IPS-18a (cell line): Measurements from ENCODE around the gene RARRES2.

Experiments used
- H3K27ac ChIP-seq: one replicate; pipeline ENCODE4 v1.5.1; 2013; ENCODE audit warnings: low read length
- H3K27me3 ChIP-seq: one replicate; pipeline ENCODE4 v1.6.1; 2013; ENCODE audit warnings: mild to moderate bottlenecking, low read length; ENCODE audit not compliant: control insufficient read depth, insufficient read depth
- H3K36me3 ChIP-seq: one replicate; pipeline ENCODE4 v1.6.1; 2013; ENCODE audit warnings: low read depth, low read length; ENCODE audit not compliant: control insufficient read depth
- H3K4me1 ChIP-seq: one replicate; pipeline ENCODE4 v1.6.1; 2013; ENCODE audit warnings: low read depth, low read length; ENCODE audit not compliant: control insufficient read depth
- H3K4me3 ChIP-seq: one replicate; pipeline ENCODE4 v1.5.1; 2013; ENCODE audit warnings: low read length
- H3K9ac ChIP-seq: one replicate; pipeline ENCODE4 v1.6.1; 2013; ENCODE audit warnings: mild to moderate bottlenecking, low read length, moderate library complexity
- H3K9me3 ChIP-seq: one replicate; pipeline ENCODE4 v1.6.1; 2013; ENCODE audit warnings: low read depth, low read length; ENCODE audit not compliant: control insufficient read depth

Gene RARRES2

DNA sequence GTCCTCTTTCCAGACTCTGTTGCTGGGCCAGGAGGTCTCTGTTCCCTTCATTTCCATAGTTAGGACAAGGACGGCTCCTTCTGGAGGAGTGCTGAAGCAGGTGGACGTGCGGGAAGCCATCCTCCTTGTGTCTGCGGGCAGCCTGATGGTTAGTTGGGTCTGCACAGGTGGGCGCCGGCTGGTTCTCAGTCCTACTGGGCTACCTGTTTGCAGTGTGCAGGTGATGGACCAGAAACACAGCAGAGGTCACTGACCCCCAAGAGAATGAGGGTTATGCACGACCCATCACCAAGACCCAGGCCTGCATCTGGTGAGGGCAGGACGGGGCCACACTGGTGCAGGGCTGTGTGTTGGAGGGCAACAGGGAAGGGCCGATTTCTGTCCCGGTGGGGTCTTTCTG lies 7.8 kb downstream of the RARRES2 start:
- H3K27ac ChIP-seq = no peak overlapping the region
- no peaks in the 10 kb centered on the region for H3K27me3 ChIP-seq
- peaks cover 28% of the 10 kb centered on the region for H3K4me1 ChIP-seq
- H3K9ac ChIP-seq = no peak overlapping the region
- H3K4me3 ChIP-seq = no peak overlapping the region
- peaks cover 12% of the 10 kb centered on the region for H3K36me3 ChIP-seq
- no peaks in the 10 kb centered on the region for H3K9me3 ChIP-seq

DNA sequence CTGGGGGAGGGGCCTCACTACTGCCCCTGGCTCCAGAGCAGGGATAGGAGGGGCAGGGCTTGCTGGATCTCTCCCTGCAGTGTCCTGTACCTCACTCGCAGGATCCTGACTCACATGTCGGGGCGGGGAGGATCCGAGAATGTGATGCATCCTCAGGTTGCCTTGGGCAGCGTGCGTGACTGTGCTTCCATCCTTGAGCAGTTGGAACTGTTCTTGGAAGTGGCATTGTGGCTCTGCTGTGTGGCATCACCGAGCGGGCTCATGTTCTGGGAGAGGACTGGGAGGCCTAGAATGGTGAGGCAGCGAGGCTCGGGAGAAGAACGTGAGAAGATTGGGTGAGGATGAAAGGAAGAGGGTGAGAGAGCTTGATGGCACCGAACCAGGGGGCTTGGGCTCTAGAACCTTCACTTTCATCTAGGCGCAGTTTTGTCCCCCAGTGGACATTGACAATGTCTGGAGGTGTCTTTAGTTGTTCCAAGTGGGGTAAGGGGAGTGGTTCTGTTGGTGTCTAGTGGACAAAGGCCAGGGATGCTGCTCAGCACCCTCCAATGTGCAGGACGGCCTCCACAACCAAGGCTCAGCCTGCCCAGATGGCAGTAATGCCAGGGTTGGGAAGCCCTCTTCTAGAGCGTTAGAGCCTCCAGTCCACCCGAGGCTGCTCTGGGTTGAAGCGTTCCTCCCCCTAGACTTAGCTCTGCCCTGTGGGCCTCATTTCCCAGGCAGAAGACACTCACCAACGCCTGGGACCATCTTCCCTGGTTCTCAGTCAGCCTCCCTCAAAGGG lies 8.4 kb downstream of the RARRES2 start:
- no peaks in the 10 kb centered on the region for H3K9me3 ChIP-seq
- H3K36me3 ChIP-seq = peaks cover 16% of the 10 kb centered on the region
- H3K9ac ChIP-seq = no peak overlapping the region
- no peak overlapping the region for H3K27ac ChIP-seq
- H3K4me1 ChIP-seq = peaks cover 32% of the 10 kb centered on the region
- H3K4me3 ChIP-seq = no peak overlapping the region
- H3K27me3 ChIP-seq = no peaks in the 10 kb centered on the region

DNA sequence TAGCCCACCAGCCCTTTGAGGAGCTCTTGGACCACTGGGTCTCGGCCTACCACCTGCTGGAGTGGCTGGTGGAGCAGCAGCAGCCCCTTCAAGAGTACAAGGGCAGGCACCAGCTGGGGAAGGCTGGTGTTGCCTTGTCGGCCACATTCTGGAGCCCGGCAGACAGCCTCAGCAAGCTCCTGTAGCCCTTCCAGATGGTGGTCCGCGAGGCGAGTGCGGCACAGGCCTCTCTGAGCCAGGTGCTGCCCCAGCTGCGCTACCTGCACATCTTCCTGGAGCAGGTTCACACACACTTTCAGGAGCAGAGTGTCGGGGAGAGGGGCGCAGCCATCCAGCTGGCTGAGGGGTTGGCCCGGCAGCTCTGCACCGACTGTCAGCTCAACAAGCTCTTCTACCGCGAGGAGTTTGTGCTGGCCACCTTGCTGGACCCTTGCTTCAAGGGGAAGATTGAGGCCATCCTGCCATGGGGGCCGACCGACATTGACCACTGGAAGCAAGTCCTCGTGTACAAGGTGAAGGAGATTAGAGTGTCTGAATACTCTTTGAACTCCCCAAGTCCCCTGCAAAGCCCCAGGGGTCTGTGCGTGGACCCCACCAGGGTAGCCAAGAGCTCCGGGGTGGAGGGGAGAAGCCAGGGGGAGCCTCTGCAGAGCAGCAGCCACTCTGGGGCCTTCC lies 11.1 kb downstream of the RARRES2 start:
- H3K9ac ChIP-seq = no peak overlapping the region
- H3K4me3 ChIP-seq = no peak overlapping the region
- peaks cover 34% of the 10 kb centered on the region for H3K36me3 ChIP-seq
- peaks cover 23% of the 10 kb centered on the region for H3K4me1 ChIP-seq
- no peaks in the 10 kb centered on the region for H3K27me3 ChIP-seq
- H3K9me3 ChIP-seq = no peaks in the 10 kb centered on the region
- H3K27ac ChIP-seq = no peak overlapping the region

DNA sequence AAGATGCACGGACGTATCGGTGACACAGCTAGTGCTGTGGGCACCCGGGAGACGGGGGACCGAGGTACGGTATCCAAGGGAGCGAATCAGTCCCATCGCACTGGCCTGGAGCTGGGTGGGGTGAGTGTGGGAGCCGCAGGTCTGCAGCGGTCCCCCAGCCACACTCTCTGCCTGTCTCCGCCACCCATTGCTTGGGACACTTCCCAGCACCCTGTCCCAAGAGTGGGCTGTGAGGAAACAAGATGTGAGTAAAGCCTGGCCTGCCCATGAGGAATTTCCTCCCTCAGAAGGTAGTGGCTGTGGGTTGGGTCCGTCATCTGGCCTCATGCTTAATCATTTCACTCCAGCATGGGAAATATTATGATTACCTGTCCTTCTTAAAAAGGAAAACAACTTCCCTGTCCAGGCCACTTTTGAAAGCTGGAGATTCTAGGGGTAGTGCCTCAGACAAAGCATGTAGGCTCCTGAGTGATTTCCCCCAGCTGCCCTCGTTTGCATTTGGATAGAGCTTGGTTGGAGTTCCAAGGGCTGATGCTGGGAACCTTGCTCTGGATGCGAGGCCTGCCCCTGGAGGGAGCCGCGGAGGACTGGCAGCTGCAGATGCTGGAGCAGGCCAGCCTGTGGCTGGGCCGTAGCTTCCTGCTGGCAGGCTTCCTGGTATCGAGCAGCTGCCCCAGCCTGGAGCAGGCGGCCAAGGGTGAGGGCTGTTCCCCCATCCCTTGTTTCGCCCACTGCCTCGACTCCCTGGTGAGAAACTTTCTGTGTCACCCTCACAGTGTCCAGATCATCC lies 11.9 kb downstream of the RARRES2 start:
- Histone ChIP-seq H3K4me1 (peaks cover 20% of the 10 kb centered on the region), H3K27ac (no peak overlapping the region), H3K9me3 (no peaks in the 10 kb centered on the region), H3K36me3 (peaks cover 35% of the 10 kb centered on the region), H3K9ac (peak overlapping the region; percentile 3), H3K27me3 (no peaks in the 10 kb centered on the region), H3K4me3 (no peak overlapping the region)

DNA sequence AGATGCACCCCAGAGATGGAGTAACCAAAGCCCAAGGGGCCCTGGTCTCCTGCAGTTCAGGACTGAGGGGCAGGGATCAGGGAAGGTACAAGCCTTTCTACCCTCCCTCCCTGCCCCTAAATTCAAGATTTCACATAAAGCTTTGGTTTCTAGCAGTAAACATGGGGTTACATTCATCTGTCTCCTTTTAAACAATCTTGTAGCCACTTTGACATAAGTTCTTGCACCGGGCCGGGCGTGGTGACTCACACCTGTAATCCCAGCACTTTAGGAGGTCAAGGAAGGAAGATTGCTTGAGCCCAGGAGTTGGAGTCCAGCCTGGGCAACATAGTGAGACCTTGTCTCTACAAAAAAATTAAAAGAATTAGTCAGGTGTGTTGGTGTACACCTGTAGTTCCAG lies 14.1 kb downstream of the RARRES2 start:
- no peak overlapping the region for H3K4me3 ChIP-seq
- no peak overlapping the region for H3K27ac ChIP-seq
- no peaks in the 10 kb centered on the region for H3K9me3 ChIP-seq
- H3K9ac ChIP-seq = no peak overlapping the region
- peaks cover 3% of the 10 kb centered on the region for H3K27me3 ChIP-seq
- H3K4me1 ChIP-seq = peaks cover 31% of the 10 kb centered on the region
- H3K36me3 ChIP-seq = peaks cover 35% of the 10 kb centered on the region

DNA sequence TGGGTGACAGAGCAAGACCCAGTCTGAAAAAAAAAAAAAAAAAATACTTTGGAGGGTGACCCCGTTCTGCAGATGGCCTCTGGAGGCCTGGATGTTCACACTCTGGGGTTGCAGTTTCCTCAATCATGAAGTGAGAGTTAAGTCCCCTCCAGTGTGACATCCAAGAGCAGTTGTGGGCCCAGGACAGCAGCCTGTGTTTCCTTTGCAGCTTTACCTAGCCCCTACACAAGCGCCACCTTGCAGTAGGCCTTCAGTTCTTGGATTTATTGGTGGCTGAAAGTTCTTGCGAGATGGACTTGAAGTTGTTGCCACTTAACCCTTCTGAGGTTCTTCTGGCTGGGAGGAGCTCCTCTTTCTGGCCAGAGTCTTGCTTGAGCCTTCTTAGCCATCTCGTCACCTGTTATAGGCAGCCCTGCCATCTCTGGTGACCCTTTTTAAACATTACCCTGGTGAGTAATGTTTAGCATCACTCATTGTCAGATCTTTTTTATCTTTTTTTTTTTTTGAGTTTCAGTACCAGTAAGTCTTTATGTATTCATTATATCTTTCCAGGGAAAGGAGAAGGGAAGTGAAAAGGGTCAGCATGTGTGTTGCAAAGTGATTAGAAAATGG lies 14.7 kb downstream of the RARRES2 start:
- H3K36me3 ChIP-seq = peaks cover 35% of the 10 kb centered on the region
- H3K4me1 ChIP-seq = peaks cover 33% of the 10 kb centered on the region
- H3K27me3 ChIP-seq = peaks cover 8% of the 10 kb centered on the region
- H3K9me3 ChIP-seq = no peaks in the 10 kb centered on the region
- no peak overlapping the region for H3K9ac ChIP-seq
- no peak overlapping the region for H3K27ac ChIP-seq
- no peak overlapping the region for H3K4me3 ChIP-seq

DNA sequence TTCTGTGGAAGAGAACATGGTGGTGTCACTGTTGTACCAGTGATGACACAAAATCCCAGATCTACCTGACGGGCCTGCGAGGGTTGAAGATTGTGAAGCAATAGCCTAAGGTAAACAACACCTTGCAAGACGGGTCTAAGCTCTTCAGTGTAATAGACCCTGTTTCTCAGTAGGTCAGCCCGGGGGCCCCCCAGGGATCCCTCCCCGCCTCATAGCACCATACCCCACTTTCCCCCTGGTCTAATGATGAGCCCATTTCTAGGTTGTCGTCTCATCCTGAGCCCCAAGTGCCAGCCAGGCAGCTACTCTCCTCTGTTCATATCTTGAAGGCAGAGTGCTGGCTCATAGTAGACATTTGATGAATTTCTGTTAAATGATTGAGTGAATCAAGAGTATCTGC lies 15.5 kb downstream of the RARRES2 start:
- peaks cover 33% of the 10 kb centered on the region for H3K4me1 ChIP-seq
- no peak overlapping the region for H3K9ac ChIP-seq
- peaks cover 8% of the 10 kb centered on the region for H3K27me3 ChIP-seq
- H3K36me3 ChIP-seq = peaks cover 33% of the 10 kb centered on the region
- no peak overlapping the region for H3K4me3 ChIP-seq
- H3K9me3 ChIP-seq = no peaks in the 10 kb centered on the region
- no peak overlapping the region for H3K27ac ChIP-seq

DNA sequence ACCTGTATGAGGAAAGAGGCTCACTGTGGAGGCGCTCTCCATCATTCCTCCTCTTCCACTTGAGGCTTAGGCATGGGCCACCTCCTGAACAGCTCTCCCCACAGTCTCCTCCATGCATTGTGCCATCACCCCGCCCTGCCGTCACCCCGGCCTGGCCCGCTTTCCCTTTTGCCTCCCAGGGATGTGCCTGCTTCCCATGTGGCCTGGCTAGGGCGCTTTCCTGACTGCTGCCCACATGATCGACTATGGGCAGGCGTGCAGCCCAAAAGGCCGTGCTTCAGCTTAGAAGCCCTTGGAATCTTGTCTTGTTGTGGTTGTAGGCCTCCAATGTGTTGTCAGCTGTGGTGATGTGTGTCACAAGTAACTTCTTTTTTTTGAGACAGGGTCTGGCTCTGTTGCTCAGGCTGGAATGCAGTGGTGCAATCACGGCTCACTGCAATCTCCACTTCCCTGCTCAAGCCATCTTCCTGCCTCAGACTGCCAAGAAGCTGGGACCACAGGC lies 16.3 kb downstream of the RARRES2 start:
- Histone ChIP-seq H3K9ac (no peak overlapping the region), H3K27me3 (peaks cover 8% of the 10 kb centered on the region), H3K36me3 (peaks cover 33% of the 10 kb centered on the region), H3K4me3 (no peak overlapping the region), H3K9me3 (no peaks in the 10 kb centered on the region), H3K27ac (no peak overlapping the region), H3K4me1 (peaks cover 32% of the 10 kb centered on the region)

DNA sequence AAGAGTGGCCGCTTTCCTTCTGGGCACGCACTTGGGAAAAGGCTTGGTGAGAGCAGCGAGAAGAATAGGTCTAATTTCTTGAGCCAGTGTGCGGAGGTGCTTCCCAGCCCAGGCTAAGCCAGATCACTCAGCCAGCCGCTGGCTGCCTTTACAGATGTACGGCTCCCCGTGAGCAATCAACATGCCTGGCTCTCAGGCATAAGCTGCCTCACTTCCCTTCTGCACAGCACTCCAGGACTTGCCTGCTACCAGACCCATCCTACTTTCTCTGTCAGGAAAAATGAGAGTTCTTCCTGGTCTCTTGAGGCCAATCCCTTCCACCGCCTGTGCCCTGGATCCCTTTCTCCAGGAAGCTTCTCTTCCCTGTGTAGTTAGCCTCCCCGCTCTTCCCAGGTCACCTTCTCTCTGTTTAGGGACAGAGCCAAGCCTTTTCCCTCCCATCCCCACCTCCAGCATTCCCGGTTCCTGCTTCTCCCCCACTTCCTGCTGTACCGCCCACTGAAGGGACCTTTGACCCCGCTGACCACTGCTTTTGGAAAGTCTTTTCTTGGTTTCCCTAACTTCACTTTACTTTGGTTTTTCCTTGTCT lies 17.0 kb downstream of the RARRES2 start:
- Histone ChIP-seq H3K27me3 (peaks cover 8% of the 10 kb centered on the region), H3K4me3 (peak overlapping the region; percentile 81), H3K36me3 (peaks cover 33% of the 10 kb centered on the region), H3K27ac (no peak overlapping the region), H3K9me3 (no peaks in the 10 kb centered on the region), H3K9ac (peak overlapping the region; percentile 72), H3K4me1 (peaks cover 28% of the 10 kb centered on the region)

DNA sequence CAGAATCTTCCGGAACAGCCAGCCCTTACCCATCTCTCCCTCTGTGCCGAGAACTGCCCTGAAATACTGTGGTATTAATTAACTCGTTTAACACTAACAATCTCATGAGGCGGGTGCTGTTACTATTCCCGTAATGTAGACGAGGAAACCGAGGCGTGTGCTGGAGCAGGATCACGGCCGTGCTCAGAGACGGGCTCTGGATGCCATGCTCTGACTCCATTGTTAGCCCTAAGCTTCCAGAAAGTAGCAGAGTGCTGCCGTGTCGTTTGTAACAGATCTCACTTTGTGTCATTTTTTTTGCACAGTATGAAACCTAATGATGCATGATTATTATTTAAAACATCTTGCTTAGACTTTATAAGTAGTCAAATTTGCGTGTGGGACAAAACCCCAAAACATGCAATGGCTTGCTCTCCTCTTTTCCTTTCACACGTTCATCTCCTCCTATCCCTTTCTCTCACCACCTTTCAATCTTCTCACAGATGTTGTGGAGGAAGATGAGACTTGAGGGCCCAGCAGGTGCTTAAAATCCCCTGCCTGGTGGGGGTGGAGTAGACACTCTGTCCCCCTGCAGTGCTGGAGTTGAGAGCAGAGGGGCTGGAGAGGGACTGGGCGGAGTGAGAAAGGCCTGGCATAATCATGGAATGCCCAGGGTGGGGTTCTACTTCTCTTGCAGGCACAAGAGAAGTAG lies 17.6 kb downstream of the RARRES2 start:
- peaks cover 32% of the 10 kb centered on the region for H3K36me3 ChIP-seq

More for the DNA sequence above, 17.6 kb downstream of the RARRES2 start:
- Histone ChIP-seq H3K27me3 (peaks cover 8% of the 10 kb centered on the region), H3K9me3 (no peaks in the 10 kb centered on the region), H3K9ac (peak overlapping the region; percentile 72), H3K4me1 (peaks cover 21% of the 10 kb centered on the region), H3K27ac (no peak overlapping the region), H3K4me3 (peak overlapping the region; percentile 81)
